Omental fat pad (tissue), 4 donors: ENCODE measurements around the gene ZC3H12C. TPM values are rescaled to one million over a fixed set of nuclear protein-coding genes. Genes with fewer than 3 reads are reported as not detected.
"Not testable (repeated sequence)": the region's sequence is repeated elsewhere in the genome, so short reads cannot be mapped to it uniquely, and the experiment has no call there.

Source experiments
- ATAC-seq: fragments of 150-250 bp; one replicate; pipeline ENCODE4 v1.9.1; 2016; ENCODE audit warnings: mild to moderate bottlenecking, moderate library complexity; ENCODE audit not compliant: low FRiP score
- DNase-seq: peaks from one replicate; pipeline ENCODE4 v3.0.0-alpha.2; 2019; ENCODE audit warnings: low spot score
- CTCF ChIP-seq, 3 donors: fragments of 450-650 bp; IDR thresholded peaks; one replicate each; pipeline ENCODE4 v1.5.1; 2016 to 2017; ENCODE audit warnings: antibody characterized with exemption in 3 of 3, mild to moderate bottlenecking in 3 of 3, moderate library complexity in 2 of 3
- total RNA-seq, 4 donors: library from RNA; depleted of rRNA; stranded (reverse); fragments of >200 nt; gene quantifications; one replicate each; pipeline ENCODE4 v1.1.0, GENCODE V29; 2016

Gene ZC3H12C
- total RNA-seq, 4 donors from 2014 or later, result 12.0 to 19.4 (median 15.7) TPM

- ATAC-seq, result no peak
- no peak for DNase-seq
These were observed 106.2 kb downstream of the ZC3H12C start for GRCh38 chr11:110199184-110199981.

GRCh38 chr11:110200241-110200640 lies 107.0 kb downstream of the ZC3H12C start:
- TF ChIP-seq CTCF (IDR thresholded peaks at IDR 0.05), result no peak
- DNase-seq (no peak), ATAC-seq (no peak)

More at GRCh38 chr11:110199184-110199981, 106.2 kb downstream of the ZC3H12C start:
- TF ChIP-seq CTCF (IDR thresholded peaks at IDR 0.05), result no peak

GRCh38 chr11:110200836-110201235 lies 107.6 kb downstream of the ZC3H12C start:
- TF ChIP-seq CTCF (IDR thresholded peaks at IDR 0.05), result no peak
- ATAC-seq (no peak), DNase-seq (no peak)

GRCh38 chr11:110207123-110207522 lies 113.9 kb downstream of the ZC3H12C start:
- TF ChIP-seq CTCF (IDR thresholded peaks at IDR 0.05), result no peak
- ATAC-seq (no peak), DNase-seq (no peak)

GRCh38 chr11:110208678-110209312 lies 115.6 kb downstream of the ZC3H12C start:
- not testable (repeated sequence) for DNase-seq

GRCh38 chr11:110209313-110209694 lies 116.1 kb downstream of the ZC3H12C start:
- ATAC-seq, DNase-seq: not testable (repeated sequence)

More at GRCh38 chr11:110208678-110209312, 115.6 kb downstream of the ZC3H12C start:
- not testable (repeated sequence) for ATAC-seq

GRCh38 chr11:110217223-110217877 lies 124.2 kb downstream of the ZC3H12C start:
- ATAC-seq (no peak), DNase-seq (no peak)
- no peak for TF ChIP-seq CTCF (IDR thresholded peaks at IDR 0.05)
